ENCODE results near the gene MROH2A.

Gene MROH2A

GRCh38 chr2:233846387-233847247 lies 68.5 kb downstream of the MROH2A start:
- no peak for TF ChIP-seq CTCF (IDR thresholded peaks at IDR 0.05; ENCODE audit: low read depth, low read length)
- TF ChIP-seq EZH2phosphoT487 (IDR thresholded peaks at IDR 0.05; ENCODE audit: low read depth), result no peak
- peaks cover 78% of the 10 kb centered on the region for H3K79me2 ChIP-seq (ENCODE audit: low read length)

GRCh38 chr2:233847248-233847898 lies 69.2 kb downstream of the MROH2A start:
- no peak overlapping the region for H2AFZ ChIP-seq (ENCODE audit: low read depth, low read length)
- H3K27me3 ChIP-seq (ENCODE audit: low read depth, low read length), result no peaks in the 10 kb centered on the region
- H3K4me3 ChIP-seq (ENCODE audit: low read length), result no peak overlapping the region
- peaks cover 30% of the 10 kb centered on the region for H4K20me1 ChIP-seq (ENCODE audit: insufficient read depth, low read length)
- no peaks in the 10 kb centered on the region for H3K9me3 ChIP-seq (ENCODE audit: insufficient read depth, low read length)
- H3K9ac ChIP-seq (ENCODE audit: low read length), result no peak overlapping the region
- H3K27ac ChIP-seq (ENCODE audit: low read length), result no peak overlapping the region
- peaks cover 79% of the 10 kb centered on the region for H3K79me2 ChIP-seq (ENCODE audit: low read length)
- peaks cover 84% of the 10 kb centered on the region for H3K36me3 ChIP-seq (replicated peaks; ENCODE audit: low read depth, low read length)
- peaks cover 18% of the 10 kb centered on the region for H3K4me1 ChIP-seq (ENCODE audit: low read length)
- no peak for TF ChIP-seq EZH2phosphoT487 (IDR thresholded peaks at IDR 0.05; ENCODE audit: low read depth)
- no peak for TF ChIP-seq CTCF (IDR thresholded peaks at IDR 0.05; ENCODE audit: low read depth, low read length)
- no peak overlapping the region for H3K4me2 ChIP-seq (ENCODE audit: low read length)

More at GRCh38 chr2:233846387-233847247, 68.5 kb downstream of the MROH2A start:
- no peak overlapping the region for H3K9ac ChIP-seq (ENCODE audit: low read length)
- H3K4me2 ChIP-seq (ENCODE audit: low read length), result no peak overlapping the region
- H3K4me1 ChIP-seq (ENCODE audit: low read length), result peaks cover 11% of the 10 kb centered on the region
- H3K27me3 ChIP-seq (ENCODE audit: low read depth, low read length), result no peaks in the 10 kb centered on the region
- no peak overlapping the region for H2AFZ ChIP-seq (ENCODE audit: low read depth, low read length)
- no peaks in the 10 kb centered on the region for H3K9me3 ChIP-seq (ENCODE audit: insufficient read depth, low read length)
- H3K36me3 ChIP-seq (replicated peaks; ENCODE audit: low read depth, low read length), result peaks cover 83% of the 10 kb centered on the region
- H3K4me3 ChIP-seq (ENCODE audit: low read length), result no peak overlapping the region
- H4K20me1 ChIP-seq (ENCODE audit: insufficient read depth, low read length), result peaks cover 23% of the 10 kb centered on the region; the same call in 1 of the 2 replicates
- H3K27ac ChIP-seq (ENCODE audit: low read length), result no peak overlapping the region; the same call in 1 of the 2 replicates

GRCh38 chr2:233848276-233848675 lies 70.1 kb downstream of the MROH2A start:
- Histone ChIP-seq H2AFZ (ENCODE audit: low read depth, low read length) (no peak overlapping the region), H3K9me3 (ENCODE audit: insufficient read depth, low read length) (no peaks in the 10 kb centered on the region)
- TF ChIP-seq CTCF (IDR thresholded peaks at IDR 0.05; ENCODE audit: low read depth, low read length), result no peak

GRCh38 chr2:233849607-233850271 lies 71.6 kb downstream of the MROH2A start:
- Histone ChIP-seq H3K79me2 (ENCODE audit: low read length) (peaks cover 79% of the 10 kb centered on the region), H3K4me3 (ENCODE audit: low read length) (no peak overlapping the region), H4K20me1 (ENCODE audit: insufficient read depth, low read length) (peaks cover 36% of the 10 kb centered on the region), H3K9ac (ENCODE audit: low read length) (no peak overlapping the region), H3K4me1 (ENCODE audit: low read length) (peaks cover 24% of the 10 kb centered on the region), H3K27ac (ENCODE audit: low read length) (no peak overlapping the region), H3K4me2 (ENCODE audit: low read length) (no peak overlapping the region), H3K27me3 (ENCODE audit: low read depth, low read length) (no peaks in the 10 kb centered on the region), H3K9me3 (ENCODE audit: insufficient read depth, low read length) (no peaks in the 10 kb centered on the region), H2AFZ (ENCODE audit: low read depth, low read length) (no peak overlapping the region), H3K36me3 (replicated peaks; ENCODE audit: low read depth, low read length) (peaks cover 71% of the 10 kb centered on the region)
- TF ChIP-seq EZH2phosphoT487 (IDR thresholded peaks at IDR 0.05; ENCODE audit: low read depth), result no peak
- no peak for TF ChIP-seq CTCF (IDR thresholded peaks at IDR 0.05; ENCODE audit: low read depth, low read length)

More at GRCh38 chr2:233848276-233848675, 70.1 kb downstream of the MROH2A start:
- H3K4me1 ChIP-seq (ENCODE audit: low read length), result peaks cover 24% of the 10 kb centered on the region
- no peak overlapping the region for H3K9ac ChIP-seq (ENCODE audit: low read length)
- H3K79me2 ChIP-seq (ENCODE audit: low read length), result peaks cover 80% of the 10 kb centered on the region
- no peak overlapping the region for H3K4me3 ChIP-seq (ENCODE audit: low read length)
- H3K27me3 ChIP-seq (ENCODE audit: low read depth, low read length), result no peaks in the 10 kb centered on the region
- H3K4me2 ChIP-seq (ENCODE audit: low read length), result no peak overlapping the region
- peaks cover 36% of the 10 kb centered on the region for H4K20me1 ChIP-seq (ENCODE audit: insufficient read depth, low read length)
- H3K36me3 ChIP-seq (replicated peaks; ENCODE audit: low read depth, low read length), result peaks cover 81% of the 10 kb centered on the region
- H3K27ac ChIP-seq (ENCODE audit: low read length), result no peak overlapping the region
